DMS53 treated with DMSO at 0.1 percent for 48 hours (cell line): Measurements from ENCODE around the gene C11orf58.

ENCODE experiments used
- DNase-seq: peaks from one replicate; lab custom pipeline; 2025; ENCODE audit not compliant: unreplicated experiment; lab: John Stamatoyannopoulos, UW

Gene C11orf58

DNA sequence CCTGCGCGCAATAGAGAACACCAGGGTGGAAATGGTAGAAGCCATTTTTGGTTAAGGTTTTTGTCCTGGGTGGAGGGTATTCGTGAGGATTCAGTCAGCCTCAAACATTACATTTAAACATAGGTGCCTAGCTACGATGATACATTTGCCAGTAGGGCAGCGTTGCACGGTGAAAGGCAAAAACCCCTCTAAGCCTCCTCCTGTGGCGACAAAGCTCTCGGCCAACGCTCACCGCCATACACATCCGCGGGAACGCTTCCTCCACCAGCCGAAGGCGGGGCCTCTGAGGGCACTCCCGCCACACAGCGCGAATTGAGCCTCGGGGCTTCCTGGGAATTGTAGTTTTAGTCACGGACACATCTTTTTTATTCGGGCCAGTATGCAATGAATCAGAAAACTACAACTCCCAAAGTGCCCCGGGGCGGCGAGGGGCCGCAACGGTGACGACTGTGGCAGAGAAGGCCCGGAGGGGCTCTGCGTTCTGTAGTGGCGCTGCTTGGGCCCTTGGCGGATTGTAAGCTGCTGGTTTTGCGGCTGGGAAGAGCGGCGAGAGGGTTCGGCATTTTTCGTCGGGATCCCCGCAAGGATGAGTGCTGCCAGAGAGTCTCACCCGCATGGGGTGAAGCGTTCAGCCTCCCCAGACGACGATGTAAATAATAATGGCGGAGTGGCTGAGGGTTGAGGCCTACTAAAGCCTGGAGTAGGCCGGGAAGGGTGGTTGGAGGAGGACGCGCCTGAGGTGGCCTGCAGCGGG is at the start of gene C11orf58:
TSS of gene C11orf58 (plus strand) at position 455 of the 754 bp plus-strand sequence. CDS start at position 587, 132 bp downstream.
- DNase-seq, result peak; percentile 94

DNA sequence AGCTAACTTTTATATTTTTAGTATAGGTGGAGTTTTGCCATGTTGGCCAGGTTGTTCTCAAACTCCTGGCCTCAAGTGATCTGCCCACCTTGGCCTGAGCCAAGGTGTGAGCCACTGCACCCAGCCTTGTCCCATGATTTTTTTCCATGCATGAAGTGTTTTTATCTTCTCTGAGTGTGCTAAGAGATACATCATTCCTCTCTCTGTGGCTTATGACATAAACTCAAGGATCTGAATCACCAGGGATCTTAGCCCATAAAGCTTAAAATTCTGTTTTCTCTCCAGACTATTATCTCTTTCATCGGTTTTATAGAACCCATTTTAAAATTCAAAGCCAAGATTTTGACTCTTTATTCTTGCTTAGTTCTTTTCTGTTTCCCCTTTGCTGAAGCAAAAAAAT is 48.4 kb upstream of the C11orf58 start:
- no peak for DNase-seq

DNA sequence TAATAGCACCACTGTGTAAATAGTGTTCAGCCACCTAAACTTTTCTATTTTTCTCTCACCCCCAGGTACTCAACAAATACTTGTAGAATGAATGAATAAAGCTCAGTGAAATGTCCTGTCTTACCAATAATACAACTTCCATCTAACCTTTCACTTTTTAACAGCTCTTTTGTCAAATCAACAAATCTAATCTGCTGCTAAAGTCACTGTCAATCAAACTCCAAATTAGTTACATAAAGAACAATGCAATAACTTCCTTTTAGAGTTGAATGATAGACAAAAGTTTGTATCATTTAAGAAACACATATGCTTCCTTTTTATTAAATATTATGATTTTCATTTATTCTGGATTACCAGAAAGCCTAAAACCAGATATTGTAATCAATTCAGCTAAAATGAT is 34.7 kb upstream of the C11orf58 start:
- DNase-seq, result no peak

DNA sequence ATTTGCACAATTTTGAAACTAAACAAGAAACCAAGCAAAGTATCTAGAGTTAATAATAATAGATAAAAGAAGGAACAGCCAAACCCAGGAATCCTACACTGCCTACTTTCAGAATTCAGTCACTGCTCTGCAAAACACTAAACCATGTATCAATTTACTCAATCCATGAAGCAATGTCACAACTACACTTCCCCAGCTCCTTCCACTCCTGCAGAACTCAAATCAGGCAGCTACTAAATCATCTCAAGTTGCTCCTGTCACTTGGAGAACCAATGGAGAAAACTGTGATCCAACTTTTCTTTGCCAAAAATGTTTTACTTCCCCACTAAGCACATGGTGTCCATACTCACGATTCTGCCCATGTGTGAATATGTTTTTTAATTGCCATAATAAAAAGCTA is 24.9 kb upstream of the C11orf58 start:
- no peak for DNase-seq

DNA sequence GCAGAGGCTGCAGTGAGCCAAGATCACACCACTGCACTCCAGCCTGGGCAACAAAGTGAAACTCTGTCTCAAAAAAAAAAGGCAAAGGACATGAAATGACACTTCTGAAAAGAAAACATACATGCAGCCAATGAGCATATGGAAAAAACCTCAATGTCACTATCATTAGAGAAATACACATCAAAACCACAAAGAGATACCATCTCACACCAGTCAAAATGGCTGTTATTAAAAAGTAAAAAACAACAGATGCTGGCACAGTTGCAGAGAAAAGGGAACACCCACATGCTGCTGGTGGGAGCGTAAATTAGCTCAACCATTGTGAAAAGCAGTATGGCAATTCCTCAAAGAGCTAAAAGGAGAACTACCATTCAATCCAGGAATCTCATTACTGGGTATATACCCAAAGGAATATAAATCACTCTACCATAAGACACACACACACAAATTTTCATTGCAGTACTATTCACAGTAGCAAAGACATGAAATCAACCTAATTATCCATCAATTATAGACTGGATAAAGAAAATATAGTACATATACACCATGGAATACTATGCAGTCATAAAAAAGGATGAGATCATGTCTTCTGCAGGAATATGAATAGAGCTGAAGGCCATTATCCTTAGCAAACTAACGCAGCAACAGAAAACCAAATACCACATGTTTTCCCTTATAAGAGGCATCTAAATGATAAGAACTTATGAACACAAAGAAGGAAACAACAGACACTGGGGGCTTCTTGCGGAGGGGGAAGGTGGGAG is 15.7 kb upstream of the C11orf58 start:
- DNase-seq, result no peak

DNA sequence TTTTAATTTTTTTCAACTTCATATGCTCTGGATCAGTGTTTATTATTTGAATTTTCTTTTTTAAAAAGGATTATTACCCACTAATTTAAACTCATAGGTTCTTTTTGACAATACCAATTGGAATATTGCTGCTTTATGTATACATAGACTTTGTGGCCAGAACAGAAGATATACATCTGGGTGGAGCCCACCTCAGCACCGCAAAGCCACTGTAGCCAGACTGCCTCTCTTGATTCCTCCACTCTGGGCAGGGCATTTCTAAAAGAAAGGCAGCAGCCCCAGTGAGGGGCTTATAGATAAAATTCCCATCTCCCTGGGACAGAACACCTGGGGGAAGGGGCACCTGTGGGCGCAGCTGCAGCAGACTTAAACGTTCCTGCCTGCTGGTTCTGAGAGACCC is 10.6 kb upstream of the C11orf58 start:
- no peak for DNase-seq

DNA sequence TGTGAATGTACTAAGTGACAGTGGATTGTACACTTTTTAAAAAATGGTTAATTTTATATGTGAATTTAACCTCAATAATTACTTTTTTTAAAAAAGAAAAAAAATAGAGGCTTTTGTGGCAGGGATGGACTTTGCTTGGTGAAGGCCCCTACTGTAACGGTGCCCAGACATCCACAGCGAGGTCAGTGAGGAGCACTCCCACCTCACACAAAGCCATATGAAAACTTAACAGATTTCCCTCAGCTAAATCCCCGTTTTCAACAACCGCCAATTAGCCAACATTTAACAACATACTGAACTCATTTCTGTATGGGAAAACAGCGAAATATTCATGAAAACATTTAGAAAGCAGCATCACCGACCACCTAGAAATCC is 642 bp upstream of the C11orf58 start:
- no peak for DNase-seq

DNA sequence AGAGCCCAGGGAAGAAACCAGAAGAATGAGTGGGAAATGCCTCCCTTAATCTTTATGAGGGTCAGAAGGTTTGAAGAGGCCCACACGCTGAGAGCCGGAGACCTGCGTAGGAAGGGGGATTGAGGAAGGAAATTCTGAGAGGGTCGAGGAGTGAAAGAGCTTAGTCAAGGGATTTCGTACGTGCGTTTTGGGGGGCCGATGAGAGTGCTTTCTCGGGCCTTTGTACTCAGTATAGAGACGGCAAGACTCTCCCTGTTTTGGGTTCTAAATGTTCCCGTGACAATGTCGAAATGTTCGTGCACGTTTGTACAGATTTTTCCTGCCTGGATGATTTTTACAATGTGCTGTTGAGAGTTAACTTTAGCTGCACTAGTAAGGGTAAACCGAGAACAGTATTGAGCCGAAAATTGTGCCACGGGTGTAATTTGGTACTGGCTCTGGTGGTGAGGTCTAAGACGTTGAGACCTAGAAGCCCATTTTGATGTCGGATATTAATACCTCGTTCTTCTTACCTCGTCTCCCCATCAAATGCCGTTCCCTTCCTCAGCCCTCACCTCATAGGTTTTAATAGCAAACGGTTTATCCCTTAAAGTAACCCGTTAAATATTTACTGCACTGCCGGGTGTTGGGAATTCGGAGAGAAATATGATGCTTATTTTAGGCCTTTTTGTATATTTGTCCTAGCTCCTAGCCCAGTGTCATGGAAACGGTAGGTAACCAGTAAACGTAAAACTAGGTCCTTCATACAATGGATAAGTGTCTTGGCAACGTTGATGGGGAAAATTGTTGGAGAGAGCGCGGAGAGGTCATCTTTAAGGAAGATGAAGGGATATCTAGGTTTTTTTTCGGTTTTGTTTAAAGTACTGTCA is 734 bp downstream of the C11orf58 start:
- no peak for DNase-seq

DNA sequence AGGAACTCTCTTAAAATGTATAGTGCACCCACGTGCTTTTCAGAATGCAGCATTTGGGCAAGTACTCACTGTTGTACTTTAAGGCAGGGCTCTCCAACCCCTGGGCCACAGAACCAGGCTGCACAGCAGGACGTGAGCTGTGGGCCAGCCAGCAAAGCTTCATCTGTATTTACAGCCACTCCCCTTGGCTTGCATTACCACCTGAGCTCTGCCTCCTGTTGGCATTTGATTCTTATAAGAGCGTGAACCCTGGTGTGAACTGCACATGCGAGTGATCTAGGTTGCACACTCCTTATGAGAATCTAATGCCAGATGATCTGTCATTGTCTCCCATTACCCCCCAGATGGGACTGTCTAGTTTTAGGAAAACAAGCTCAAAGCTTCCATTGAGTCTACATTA is 3.0 kb downstream of the C11orf58 start:
- no peak for DNase-seq

DNA sequence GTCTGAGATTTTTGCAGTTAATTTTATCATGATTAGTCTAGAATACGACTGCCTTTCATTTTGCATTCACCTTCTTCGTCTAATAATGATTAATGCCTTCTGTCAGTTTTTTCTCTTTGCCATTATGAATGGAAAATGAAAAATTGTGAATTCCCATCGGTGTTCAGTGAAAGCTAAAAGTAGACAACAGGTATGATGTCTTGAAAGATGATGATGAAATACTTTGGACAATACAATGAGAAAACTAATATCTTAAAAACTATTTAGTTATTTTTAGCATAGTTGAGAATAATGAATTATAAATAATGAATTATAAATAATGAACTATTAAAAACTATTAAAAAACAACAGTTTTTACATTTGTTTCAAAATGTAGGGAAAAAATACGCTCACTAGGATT is 5.0 kb downstream of the C11orf58 start:
- no peak for DNase-seq

DNA sequence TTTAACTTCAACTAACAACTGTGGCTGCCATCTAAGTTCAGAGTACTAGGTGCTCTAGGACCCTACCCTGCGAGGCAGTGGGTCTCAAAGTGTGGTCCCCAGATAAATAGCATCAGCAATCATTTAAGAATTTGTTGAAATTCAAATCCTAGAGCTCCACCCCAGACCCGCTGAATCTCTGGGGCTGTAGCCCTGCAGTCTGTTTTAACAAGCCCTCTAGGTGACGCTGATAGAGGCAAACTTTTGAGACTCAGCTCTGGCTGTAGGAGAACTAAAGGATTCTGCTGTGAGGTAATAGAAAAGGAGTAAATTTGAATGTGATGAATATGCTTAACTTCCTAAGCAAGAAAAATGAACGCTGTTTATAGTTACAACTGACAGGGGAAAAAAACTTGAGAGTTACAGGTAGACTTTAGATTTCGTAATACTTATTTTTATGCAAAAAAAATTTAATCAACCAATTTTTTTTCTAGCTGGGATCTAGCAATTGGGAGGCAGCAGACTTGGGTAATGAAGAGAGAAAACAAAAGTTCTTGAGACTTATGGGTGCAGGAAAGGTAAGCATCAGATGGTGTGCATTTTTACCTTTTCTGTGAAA is 5.8 kb downstream of the C11orf58 start:
- no peak for DNase-seq

DNA sequence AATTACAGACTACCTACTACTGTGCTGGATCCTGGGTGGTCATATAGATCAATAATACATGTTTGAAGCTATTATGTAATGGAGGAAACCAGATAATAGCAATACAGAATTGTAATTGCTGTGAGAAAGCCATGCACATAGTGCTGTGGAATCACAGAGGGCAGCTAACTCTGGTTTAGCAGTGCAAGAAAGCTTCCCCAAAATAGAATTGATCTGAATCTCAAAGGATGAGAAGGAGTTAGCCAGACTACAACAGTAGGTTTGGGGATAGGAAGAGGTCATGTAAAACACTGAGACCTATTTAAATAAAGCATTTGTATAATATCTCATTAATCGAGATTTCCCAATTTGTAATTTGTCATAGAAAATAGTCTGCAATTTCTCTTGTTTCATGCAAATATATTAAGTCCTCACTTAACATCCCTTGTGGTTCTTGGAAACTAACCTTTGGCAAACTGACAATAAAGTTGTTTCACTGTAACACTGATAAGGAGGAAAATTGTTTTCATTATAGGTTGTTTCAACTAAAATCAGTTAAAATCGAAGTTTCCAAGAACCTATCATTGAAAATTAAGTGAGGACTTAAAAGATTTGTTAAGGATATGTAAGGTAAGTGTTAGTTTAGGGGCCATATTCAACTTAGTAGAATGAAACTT is 7.6 kb downstream of the C11orf58 start:
- no peak for DNase-seq

DNA sequence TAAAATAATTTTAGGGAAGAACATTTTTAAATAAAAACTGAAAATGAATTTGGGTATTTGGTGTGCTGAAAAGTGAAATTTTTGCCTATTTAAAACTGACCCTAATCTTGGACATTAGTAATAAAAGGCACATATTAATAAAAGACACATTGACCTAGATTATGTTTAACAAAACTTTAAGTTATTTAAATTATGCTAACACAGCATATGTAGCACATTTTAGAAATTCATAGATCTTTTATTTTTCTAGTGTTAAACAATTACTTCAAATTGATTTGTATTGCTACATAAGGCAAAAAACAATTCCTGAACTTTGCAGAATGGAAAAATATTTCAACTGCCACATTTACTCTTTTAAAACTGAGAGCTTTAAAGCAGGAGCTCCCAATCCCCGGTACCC is 10.6 kb downstream of the C11orf58 start:
- DNase-seq, result no peak

DNA sequence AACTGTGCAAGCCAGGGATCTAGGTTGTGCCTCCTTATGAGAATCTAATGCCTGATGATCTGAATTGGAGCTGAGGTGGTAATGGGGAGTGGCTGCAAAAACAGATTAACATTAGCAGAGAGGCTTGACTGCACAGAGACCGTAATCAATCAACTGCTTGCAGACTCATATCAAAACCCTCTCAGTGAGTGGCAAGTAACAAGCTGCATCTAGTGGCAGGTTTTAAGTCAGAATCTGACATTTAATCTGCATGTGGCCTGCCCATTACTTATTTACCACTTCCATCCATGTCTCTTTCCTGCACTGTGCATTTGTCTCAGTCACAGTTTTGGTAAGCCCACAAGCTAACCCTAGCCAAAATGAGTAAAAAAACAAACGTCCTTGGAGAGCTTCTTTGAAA is 11.2 kb downstream of the C11orf58 start:
- no peak for DNase-seq

DNA sequence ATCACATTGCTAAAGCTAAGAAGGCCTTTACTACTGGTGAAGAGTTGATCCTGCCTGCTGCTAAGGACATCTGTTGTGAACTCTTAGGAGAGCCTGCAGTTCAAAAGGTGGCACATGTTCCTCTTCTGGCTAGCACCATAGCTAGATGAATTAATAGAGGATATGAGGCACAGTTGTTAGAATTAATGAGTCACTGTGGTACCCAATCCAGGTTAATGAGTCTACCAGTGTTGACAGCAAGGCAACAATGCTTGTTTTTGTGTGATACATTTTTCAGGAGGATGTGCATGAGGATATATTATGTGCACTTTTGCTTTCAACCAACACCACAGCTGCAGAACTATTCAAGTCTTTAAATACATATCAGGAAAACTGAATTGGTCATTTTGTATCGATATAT is 12.0 kb downstream of the C11orf58 start:
- no peak for DNase-seq

DNA sequence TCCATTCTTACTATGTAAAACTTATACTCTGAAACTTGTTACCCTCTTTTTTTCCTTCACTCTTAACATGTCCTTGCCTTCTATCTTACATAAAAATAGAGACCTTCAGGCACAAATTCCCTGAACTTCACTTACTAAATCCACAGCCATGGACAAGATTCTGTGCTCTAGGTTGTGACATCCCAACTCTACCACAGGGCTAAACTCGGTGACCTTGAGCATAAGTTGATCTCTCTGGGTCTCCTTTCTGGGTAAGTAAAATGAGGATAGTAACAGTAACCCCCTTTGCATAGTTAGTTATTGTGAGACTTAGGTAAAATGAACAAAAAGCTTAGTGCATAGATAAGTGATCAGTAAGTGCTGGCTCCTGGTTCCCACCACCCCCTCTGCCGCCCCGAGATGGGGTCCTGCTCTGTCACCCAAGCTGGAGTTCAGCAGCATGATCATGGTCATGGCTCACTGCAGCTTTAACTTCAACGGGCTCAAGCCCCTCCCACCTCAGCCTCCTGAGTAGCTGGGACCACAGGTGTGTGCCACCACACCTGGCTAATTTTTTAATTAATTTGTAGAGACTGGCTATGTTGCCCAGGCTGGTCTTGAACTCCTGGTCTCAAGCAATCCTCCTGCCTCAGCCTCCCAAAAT is 20.1 kb downstream of the C11orf58 start:
- no peak for DNase-seq

DNA sequence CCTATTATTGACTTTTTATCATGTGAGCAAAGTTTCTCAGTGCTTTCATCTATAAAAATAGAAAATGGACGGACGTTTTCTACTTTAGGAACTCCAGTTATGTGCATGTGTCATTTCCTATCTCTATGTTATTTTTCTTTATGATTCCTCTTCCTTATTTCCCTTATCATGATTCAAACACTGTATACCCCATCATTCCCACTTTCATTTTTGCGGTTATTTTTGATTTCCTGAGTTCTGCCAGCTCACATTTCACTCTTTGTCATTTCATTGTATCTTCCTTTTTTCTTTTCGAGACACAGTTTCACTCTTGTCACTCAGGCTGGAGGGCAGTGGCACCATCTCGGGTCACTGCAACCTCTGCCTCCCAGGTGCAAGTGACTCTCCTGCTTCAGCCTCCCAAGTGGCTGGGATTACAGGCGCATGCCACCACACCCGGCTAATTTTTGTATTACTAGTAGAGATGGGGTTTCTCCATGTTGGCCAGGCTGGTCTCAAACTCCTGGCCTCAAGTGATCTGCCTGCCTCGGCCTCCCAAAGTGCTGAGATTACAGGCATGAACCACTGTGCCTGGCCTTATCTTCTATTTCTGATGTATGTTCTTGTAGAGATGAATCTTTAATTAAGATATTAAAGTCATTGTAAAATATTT is 21.5 kb downstream of the C11orf58 start:
- DNase-seq, result no peak

DNA sequence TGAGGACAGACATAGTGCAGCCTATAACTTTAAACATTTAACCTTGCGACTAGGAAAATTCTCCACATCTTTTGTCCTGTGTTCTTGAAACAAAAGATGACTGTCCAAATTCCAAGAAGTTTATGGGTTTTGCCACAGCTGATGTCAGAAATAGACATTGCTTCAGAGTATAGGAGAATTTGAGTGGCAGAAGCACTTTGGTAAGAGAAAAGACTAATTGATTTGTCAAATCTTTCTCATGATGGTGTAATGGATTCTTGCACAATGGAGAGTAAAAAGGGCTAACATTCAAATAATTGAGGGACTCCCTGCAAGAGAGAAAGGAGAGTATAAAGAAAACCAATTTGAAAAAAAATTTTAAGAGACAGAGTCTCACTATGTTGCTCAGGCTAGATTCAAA is 25.3 kb downstream of the C11orf58 start:
- DNase-seq, result no peak

DNA sequence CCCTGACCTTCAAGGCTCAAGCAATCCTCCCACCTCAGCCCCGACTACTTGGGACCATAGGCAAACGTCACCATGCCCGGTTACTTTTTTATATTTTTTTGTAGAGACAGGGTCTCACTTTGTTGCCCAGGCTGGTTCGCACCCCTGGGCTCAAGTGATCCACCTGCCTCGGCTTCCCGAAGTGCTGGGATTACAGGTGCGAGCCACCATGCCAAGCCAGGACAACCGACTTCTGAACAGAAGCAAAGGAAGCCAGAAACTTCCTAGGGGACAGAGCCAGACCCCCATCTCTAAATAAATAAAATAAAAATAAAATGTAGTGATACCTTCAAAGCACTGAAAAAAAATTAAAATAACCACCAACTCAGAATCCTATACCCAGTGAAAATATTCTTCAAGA is 26.4 kb downstream of the C11orf58 start:
- no peak for DNase-seq

DNA sequence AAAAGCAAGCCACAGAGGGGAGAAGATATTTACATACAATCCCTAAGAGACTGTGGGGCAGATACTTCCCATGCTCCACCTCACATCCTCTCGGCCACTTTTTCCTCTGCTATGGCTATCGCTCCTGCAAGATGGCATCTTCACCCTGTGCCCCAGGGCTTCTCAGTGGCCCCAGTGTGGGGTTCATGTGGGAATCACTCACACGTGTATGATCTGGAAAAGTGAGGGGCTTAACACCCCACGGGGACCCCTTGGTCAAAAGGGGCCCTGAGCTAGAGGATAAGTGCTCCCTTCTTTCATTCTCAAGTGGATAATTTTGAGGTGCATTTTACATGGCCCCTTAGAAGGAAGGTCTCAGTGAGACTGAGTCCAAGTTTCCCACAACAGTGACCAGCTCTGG is 28.7 kb downstream of the C11orf58 start:
- no peak for DNase-seq
